Immature natural killer cell (primary cell): ENCODE results near the gene PSMA2. TPM values are rescaled to one million over a fixed set of nuclear protein-coding genes. Genes with fewer than 3 reads are reported as not detected.

Experiments
- DNase-seq, 3 donors: peaks; one replicate each; pipeline ENCODE4 v3.0.0; 2022; ENCODE audit warnings: mixed read lengths in 1 of 3
- H3K27ac Mint-ChIP-seq, 6 donors: one replicate each; pipeline ENCODE4 v1.8.0; 2020; ENCODE audit warnings: mixed read lengths in 6 of 6, mild to moderate bottlenecking in 5 of 6, inconsistent platforms in 4 of 6, moderate library complexity in 3 of 6
- H3K27me3 Mint-ChIP-seq, 3 donors: one replicate each; pipeline ENCODE4 v1.8.0; 2020 to 2021; ENCODE audit warnings: low read depth in 3 of 3, mild to moderate bottlenecking in 3 of 3, mixed read lengths in 3 of 3, moderate library complexity in 3 of 3, inconsistent platforms in 1 of 3
- H3K36me3 Mint-ChIP-seq, 3 donors: one replicate each; pipeline ENCODE4 v1.8.0; 2020; ENCODE audit warnings: mixed read lengths in 3 of 3, inconsistent platforms in 2 of 3, mild to moderate bottlenecking in 2 of 3
- H3K4me1 Mint-ChIP-seq, 2 donors: one replicate each; pipeline ENCODE4 v1.8.0; 2020; ENCODE audit warnings: inconsistent platforms in 2 of 2, mild to moderate bottlenecking in 2 of 2, mixed read lengths in 2 of 2, moderate library complexity in 1 of 2
- H3K4me3 Mint-ChIP-seq, 5 donors: one replicate each; pipeline ENCODE4 v1.8.0; 2020; ENCODE audit warnings: mild to moderate bottlenecking in 5 of 5, mixed read lengths in 5 of 5, inconsistent platforms in 3 of 5, moderate library complexity in 3 of 5
- H3K9me3 Mint-ChIP-seq, 6 donors: one replicate each; pipeline ENCODE4 v1.8.0; 2020; ENCODE audit warnings: mild to moderate bottlenecking in 6 of 6, mixed read lengths in 6 of 6, inconsistent platforms in 4 of 6, moderate library complexity in 3 of 6
- polyA plus RNA-seq, 3 donors: library from polyadenylated mRNA; unstranded; fragments of 300-500 nt; fragmentation: Illumina TruSeq; gene quantifications; one replicate each; pipeline ENCODE4 v1.2.3, GENCODE V29; 2021

PSMA2 gene
- polyA plus RNA-seq, 3 donors from 2014 or later, result 234 to 348 (median 278) TPM

GRCh38 chr7:42956062-42956461 is 24.1 kb upstream of the PSMA2 start:
- no peak overlapping the region for H3K27ac Mint-ChIP-seq
- H3K4me3 Mint-ChIP-seq, result no peak overlapping the region
- H3K27me3 Mint-ChIP-seq, result peaks cover 0 to 9% (median 2%) of the 10 kb centered on the region in 3 donors
- peaks cover 0 to 4% (median 3%) of the 10 kb centered on the region in 3 donors for H3K36me3 Mint-ChIP-seq
- peaks cover 0 to 8% (median 2%) of the 10 kb centered on the region in 6 donors for H3K9me3 Mint-ChIP-seq
- DNase-seq, result no peak
- H3K4me1 Mint-ChIP-seq, result no peaks in the 10 kb centered on the region

GRCh38 chr7:42953994-42954393 is 22.0 kb upstream of the PSMA2 start:
- DNase-seq, result no peak
- H3K27ac Mint-ChIP-seq, result no peak overlapping the region
- H3K4me3 Mint-ChIP-seq, result no peak overlapping the region
- H3K4me1 Mint-ChIP-seq, result no peaks in the 10 kb centered on the region
- H3K36me3 Mint-ChIP-seq, result peaks cover 0 to 4% (median 3%) of the 10 kb centered on the region in 3 donors
- H3K27me3 Mint-ChIP-seq, result peaks cover 0 to 5% (median 2%) of the 10 kb centered on the region in 3 donors
- H3K9me3 Mint-ChIP-seq, result peaks cover 0 to 8% (median 2%) of the 10 kb centered on the region in 6 donors

GRCh38 chr7:42952328-42952727 is 20.4 kb upstream of the PSMA2 start:
- Mint-ChIP-seq H3K27ac (no peak overlapping the region), H3K27me3 (peaks cover 0 to 5% (median 2%) of the 10 kb centered on the region in 3 donors), H3K4me1 (no peaks in the 10 kb centered on the region), H3K4me3 (no peak overlapping the region), H3K9me3 (peaks cover 0 to 8% (median 2%) of the 10 kb centered on the region in 6 donors), H3K36me3 (peaks cover 0 to 4% (median 3%) of the 10 kb centered on the region in 3 donors)
- no peak for DNase-seq

GRCh38 chr7:42950417-42950816 is 18.4 kb upstream of the PSMA2 start:
- Mint-ChIP-seq H3K4me3 (no peak overlapping the region), H3K36me3 (peaks cover 0 to 4% (median 0%) of the 10 kb centered on the region in 3 donors), H3K4me1 (no peaks in the 10 kb centered on the region), H3K27ac (no peak overlapping the region), H3K9me3 (peaks cover 0 to 4% (median 0%) of the 10 kb centered on the region in 6 donors), H3K27me3 (peaks cover 0 to 3% (median 0%) of the 10 kb centered on the region in 3 donors)
- no peak for DNase-seq

- DNase-seq, result no peak
- Mint-ChIP-seq H3K36me3 (peaks cover 0 to 4% (median 0%) of the 10 kb centered on the region in 3 donors), H3K4me3 (no peak overlapping the region), H3K27me3 (no peaks in the 10 kb centered on the region), H3K27ac (no peak overlapping the region), H3K4me1 (no peaks in the 10 kb centered on the region), H3K9me3 (no peaks in the 10 kb centered on the region)
Measured at GRCh38 chr7:42947521-42947920, 15.5 kb upstream of the PSMA2 start.

GRCh38 chr7:42946627-42946950 is 14.6 kb upstream of the PSMA2 start:
- Mint-ChIP-seq H3K4me3 (no peak overlapping the region), H3K4me1 (no peaks in the 10 kb centered on the region), H3K27ac (no peak overlapping the region), H3K9me3 (no peaks in the 10 kb centered on the region), H3K27me3 (no peaks in the 10 kb centered on the region), H3K36me3 (peaks cover 0 to 4% (median 0%) of the 10 kb centered on the region in 3 donors)
- no peak for DNase-seq

- H3K9me3 Mint-ChIP-seq, result no peaks in the 10 kb centered on the region
Measured at GRCh38 chr7:42945821-42946626, 14.1 kb upstream of the PSMA2 start.

GRCh38 chr7:42940985-42941847 is 9.2 kb upstream of the PSMA2 start:
- Mint-ChIP-seq H3K36me3 (peaks cover 8 to 22% (median 8%) of the 10 kb centered on the region in 3 donors), H3K27me3 (no peaks in the 10 kb centered on the region), H3K4me3 (no peak overlapping the region), H3K9me3 (no peaks in the 10 kb centered on the region), H3K27ac (no peak overlapping the region), H3K4me1 (no peaks in the 10 kb centered on the region)
- peak; percentile 28 to 46 (median 35) for DNase-seq

More at GRCh38 chr7:42945821-42946626, 14.1 kb upstream of the PSMA2 start:
- Mint-ChIP-seq H3K36me3 (peaks cover 0 to 4% (median 0%) of the 10 kb centered on the region in 3 donors), H3K4me1 (no peaks in the 10 kb centered on the region), H3K27me3 (no peaks in the 10 kb centered on the region), H3K4me3 (no peak overlapping the region), H3K27ac (no peak overlapping the region)
- no peak for DNase-seq

GRCh38 chr7:42939457-42940240 is 7.7 kb upstream of the PSMA2 start:
- H3K9me3 Mint-ChIP-seq, result no peaks in the 10 kb centered on the region
- DNase-seq, result no peak
- H3K27ac Mint-ChIP-seq, result no peak overlapping the region
- H3K27me3 Mint-ChIP-seq, result no peaks in the 10 kb centered on the region
- H3K4me1 Mint-ChIP-seq, result peaks cover 0 to under 1% of the 10 kb centered on the region in 2 donors
- H3K36me3 Mint-ChIP-seq, result peaks cover 8 to 34% (median 8%) of the 10 kb centered on the region in 3 donors
- H3K4me3 Mint-ChIP-seq, result no peak overlapping the region

GRCh38 chr7:42935861-42936260 is 3.9 kb upstream of the PSMA2 start:
- H3K36me3 Mint-ChIP-seq, result peaks cover 4 to 34% (median 8%) of the 10 kb centered on the region in 3 donors
- no peaks in the 10 kb centered on the region for H3K9me3 Mint-ChIP-seq
- H3K27ac Mint-ChIP-seq, result no peak overlapping the region
- H3K27me3 Mint-ChIP-seq, result peaks cover 9 to 16% (median 10%) of the 10 kb centered on the region in 3 donors
- H3K4me1 Mint-ChIP-seq, result peaks cover 33 to 38% of the 10 kb centered on the region in 2 donors
- DNase-seq, result no peak
- no peak overlapping the region for H3K4me3 Mint-ChIP-seq

GRCh38 chr7:42934291-42934690 is 2.3 kb upstream of the PSMA2 start:
- Mint-ChIP-seq H3K4me3 (peak overlapping the region in 3 of 5 donors; percentile 18 to 48 (median 21)), H3K27me3 (peaks cover 9 to 16% (median 10%) of the 10 kb centered on the region in 3 donors), H3K27ac (peak overlapping the region in 1 of 6 donors; percentile 32), H3K4me1 (peaks cover 47 to 51% of the 10 kb centered on the region in 2 donors), H3K9me3 (no peaks in the 10 kb centered on the region), H3K36me3 (peaks cover 4 to 28% (median 8%) of the 10 kb centered on the region in 3 donors)
- DNase-seq, result no peak

GRCh38 chr7:42932811-42933591 is 1.0 kb upstream of the PSMA2 start:
- peak overlapping the region; percentile 98 to 100 (median 99) for H3K4me3 Mint-ChIP-seq
- H3K27me3 Mint-ChIP-seq, result peaks cover 9 to 16% (median 10%) of the 10 kb centered on the region in 3 donors
- H3K9me3 Mint-ChIP-seq, result no peaks in the 10 kb centered on the region
- H3K36me3 Mint-ChIP-seq, result peaks cover 4 to 21% (median 5%) of the 10 kb centered on the region in 3 donors
- H3K27ac Mint-ChIP-seq, result peak overlapping the region; percentile 96 to 99 (median 97)
- DNase-seq, result no peak
- H3K4me1 Mint-ChIP-seq, result peaks cover 54 to 63% of the 10 kb centered on the region in 2 donors
